Right atrium auricular region (tissue), 2 donors: ENCODE measurements around the gene CHMP1A. TPM values are rescaled to one million over a fixed set of nuclear protein-coding genes. Genes with fewer than 3 reads are reported as not detected.

Source experiments
- DNase-seq: peaks from one replicate; pipeline ENCODE4 v3.0.0-alpha.2; 2019; ENCODE audit warnings: low spot score
- H3K27ac ChIP-seq, 2 donors: fragments of 200-600 bp; sonication (generic); 1 replicate in 1 of 2; 2 replicates in 1 of 2; pipeline ENCODE4 v1.5.1; 2016 to 2019
- H3K27me3 ChIP-seq, 2 donors: fragments of 200-600 bp; sonication (generic); one replicate each; pipeline versions ENCODE4 v1.5.1 to v1.6.0; 2017 to 2019
- H3K36me3 ChIP-seq: fragments of 200-600 bp; sonication (generic); one replicate; pipeline ENCODE4 v1.5.1; 2016
- H3K4me1 ChIP-seq, 2 donors: fragments of 200-600 bp; sonication (generic); one replicate each; pipeline versions ENCODE4 v1.5.1 to v1.6.0; 2017 to 2019
- H3K4me3 ChIP-seq, 2 donors: fragments of 200-600 bp; sonication (generic); 1 replicate in 1 of 2; 2 replicates in 1 of 2; pipeline ENCODE4 v1.5.1; 2017 to 2019; ENCODE audit warnings: mild to moderate bottlenecking in 1 of 2, moderate library complexity in 1 of 2
- H3K9me3 ChIP-seq, 2 donors: fragments of 200-600 bp; sonication (generic); one replicate each; pipeline ENCODE4 v1.5.1; 2019
- total RNA-seq, 2 donors: library from RNA; depleted of rRNA; stranded (reverse); fragments of >200 nt; gene quantifications; one replicate each; pipeline ENCODE4 v1.1.0, GENCODE V29; 2016
- TF ChIP-seq, protein P1 (sequence below), 2 donors: fragments of 200-600 bp; sonication (generic); IDR thresholded peaks; one replicate each; pipeline ENCODE4 v1.5.1; 2019; ENCODE audit warnings: antibody characterized with exemption in 2 of 2

Gene CHMP1A
- total RNA-seq, 2 donors from 2014 or later = 39.0 to 73.3 TPM

DNA sequence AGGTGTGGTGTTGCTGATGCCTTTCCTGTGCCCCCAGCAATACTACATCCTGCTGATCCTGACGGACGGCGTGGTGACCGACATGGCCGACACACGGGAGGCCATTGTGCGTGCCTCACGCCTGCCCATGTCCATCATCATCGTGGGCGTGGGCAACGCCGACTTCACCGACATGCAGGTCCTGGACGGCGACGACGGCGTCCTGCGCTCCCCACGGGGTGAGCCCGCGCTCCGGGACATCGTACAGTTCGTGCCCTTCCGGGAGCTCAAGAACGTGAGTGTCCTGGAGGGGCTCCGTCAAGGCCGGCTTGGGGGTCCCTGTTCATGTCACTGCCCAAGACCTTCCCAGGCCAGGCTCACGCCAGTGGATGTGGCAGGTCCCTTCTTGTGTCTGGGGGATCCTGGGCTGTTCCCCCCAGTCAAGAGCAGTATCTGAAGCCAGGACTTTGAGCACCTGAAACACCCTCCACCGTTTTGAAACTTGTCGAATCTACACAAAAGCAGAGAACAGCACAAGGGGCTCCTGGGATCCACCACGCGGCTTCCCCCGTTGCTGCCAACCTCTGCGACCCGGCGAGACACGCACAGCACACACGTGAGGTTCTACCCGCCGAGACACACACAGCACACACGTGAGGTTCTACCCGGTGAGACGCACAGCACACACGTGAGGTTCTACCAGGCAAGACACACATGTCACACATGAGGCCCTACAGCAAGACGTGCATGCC lies 62.0 kb downstream of the CHMP1A start:
- DNase-seq = no peak
- H3K9me3 ChIP-seq = no peaks in the 10 kb centered on the region
- H3K36me3 ChIP-seq = no peaks in the 10 kb centered on the region
- no peak overlapping the region for H3K4me3 ChIP-seq
- TF ChIP-seq, protein P1, sequence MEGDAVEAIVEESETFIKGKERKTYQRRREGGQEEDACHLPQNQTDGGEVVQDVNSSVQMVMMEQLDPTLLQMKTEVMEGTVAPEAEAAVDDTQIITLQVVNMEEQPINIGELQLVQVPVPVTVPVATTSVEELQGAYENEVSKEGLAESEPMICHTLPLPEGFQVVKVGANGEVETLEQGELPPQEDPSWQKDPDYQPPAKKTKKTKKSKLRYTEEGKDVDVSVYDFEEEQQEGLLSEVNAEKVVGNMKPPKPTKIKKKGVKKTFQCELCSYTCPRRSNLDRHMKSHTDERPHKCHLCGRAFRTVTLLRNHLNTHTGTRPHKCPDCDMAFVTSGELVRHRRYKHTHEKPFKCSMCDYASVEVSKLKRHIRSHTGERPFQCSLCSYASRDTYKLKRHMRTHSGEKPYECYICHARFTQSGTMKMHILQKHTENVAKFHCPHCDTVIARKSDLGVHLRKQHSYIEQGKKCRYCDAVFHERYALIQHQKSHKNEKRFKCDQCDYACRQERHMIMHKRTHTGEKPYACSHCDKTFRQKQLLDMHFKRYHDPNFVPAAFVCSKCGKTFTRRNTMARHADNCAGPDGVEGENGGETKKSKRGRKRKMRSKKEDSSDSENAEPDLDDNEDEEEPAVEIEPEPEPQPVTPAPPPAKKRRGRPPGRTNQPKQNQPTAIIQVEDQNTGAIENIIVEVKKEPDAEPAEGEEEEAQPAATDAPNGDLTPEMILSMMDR (IDR thresholded peaks at IDR 0.05) = no peak
- no peaks in the 10 kb centered on the region for H3K27me3 ChIP-seq
- no peaks in the 10 kb centered on the region for H3K4me1 ChIP-seq
- H3K27ac ChIP-seq = no peak overlapping the region

Other genes with a start within 250 kb of the CHMP1A start
- gene ANKRD11, start 167.1 kb downstream of the CHMP1A start, total RNA-seq = 10 to 100 TPM; 55.2 to 68.1 TPM
- gene SPG7, start 149.3 kb downstream of the CHMP1A start, total RNA-seq = 100 to 1,000 TPM in 1 of 2 donors, 10 to 100 TPM in 1; 72.8 to 216 TPM
- gene RPL13, start 97.0 kb downstream of the CHMP1A start, total RNA-seq = 1,000 to 10,000 TPM; 4,239 to 4,547 TPM
- not detected for gene CPNE7, start 82.0 kb downstream of the CHMP1A start, total RNA-seq
- gene DPEP1, start 44.1 kb downstream of the CHMP1A start, total RNA-seq = under 1 TPM in 1 of 2 donors, not detected in 1; 0.16 TPM
- gene SPATA33, start 128 bp upstream of the CHMP1A start, total RNA-seq = 1 to 10 TPM; 1.1 to 2.2 TPM
- gene CDK10, start 29.0 kb upstream of the CHMP1A start, total RNA-seq = 10 to 100 TPM; 13.8 to 20.2 TPM
- gene SPATA2L, start 44.0 kb upstream of the CHMP1A start, total RNA-seq = 10 to 100 TPM in 1 of 2 donors, 1 to 10 TPM in 1; 5.9 to 12.7 TPM
- gene VPS9D1, start 63.2 kb upstream of the CHMP1A start, total RNA-seq = 10 to 100 TPM in 1 of 2 donors, 1 to 10 TPM in 1; 7.3 to 11.3 TPM
- gene ZNF276, start 63.8 kb upstream of the CHMP1A start, total RNA-seq = 10 to 100 TPM; 10.0 to 11.1 TPM
- 1 to 10 TPM in 1 of 2 donors, under 1 TPM in 1; 0.70 to 1.5 TPM for gene FANCA, start 158.9 kb upstream of the CHMP1A start, total RNA-seq
- 1 to 10 TPM in 1 of 2 donors, under 1 TPM in 1; 0.90 to 1.8 TPM for gene SPIRE2, start 170.8 kb upstream of the CHMP1A start, total RNA-seq
- 100 to 1,000 TPM in 1 of 2 donors, 10 to 100 TPM in 1; 91.8 to 108 TPM for gene TCF25, start 215.9 kb upstream of the CHMP1A start, total RNA-seq